CD4-positive, alpha-beta T cell treated with Interleukin-4 for 4 hours (primary cell): ENCODE data around the gene SLC1A3.

ENCODE experiments used
- DNase-seq: peaks from one replicate; pipeline ENCODE4 v3.0.0-alpha.2; 2020

Gene SLC1A3

DNA sequence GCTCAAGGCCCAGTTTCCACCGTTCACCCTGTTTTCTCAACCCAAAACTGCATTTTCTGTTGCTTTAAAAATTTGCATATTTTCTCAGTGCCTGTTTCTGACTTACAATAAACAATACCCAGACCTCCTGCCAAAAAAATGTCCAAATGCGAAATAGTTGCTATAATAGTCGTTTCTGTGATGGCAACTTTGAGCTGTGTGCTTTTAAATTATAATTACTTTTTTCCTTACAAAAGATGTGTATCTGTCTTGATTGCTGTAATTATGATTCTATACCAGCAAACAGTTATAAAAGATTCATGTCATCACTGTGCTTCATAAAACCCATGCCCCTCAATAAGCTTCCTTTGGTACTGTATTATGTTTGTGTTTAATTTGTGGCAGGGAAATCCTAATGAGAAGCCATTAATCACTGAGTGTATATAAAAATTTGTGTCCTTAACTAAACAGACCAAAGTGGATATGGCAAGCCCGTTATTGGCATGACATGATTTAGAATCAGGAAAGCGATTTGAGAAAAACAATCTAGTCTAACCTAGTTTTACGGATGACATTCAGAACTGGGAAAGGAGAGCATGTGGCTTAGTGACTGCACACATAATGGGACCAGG is 5.4 kb upstream of the SLC1A3 start:
- DNase-seq: no peak

GRCh38 chr5:36602704-36603321 is 3.6 kb upstream of the SLC1A3 start:
- DNase-seq: no peak

GRCh38 chr5:36605241-36605640 is 1.2 kb upstream of the SLC1A3 start:
- DNase-seq: no peak

DNA sequence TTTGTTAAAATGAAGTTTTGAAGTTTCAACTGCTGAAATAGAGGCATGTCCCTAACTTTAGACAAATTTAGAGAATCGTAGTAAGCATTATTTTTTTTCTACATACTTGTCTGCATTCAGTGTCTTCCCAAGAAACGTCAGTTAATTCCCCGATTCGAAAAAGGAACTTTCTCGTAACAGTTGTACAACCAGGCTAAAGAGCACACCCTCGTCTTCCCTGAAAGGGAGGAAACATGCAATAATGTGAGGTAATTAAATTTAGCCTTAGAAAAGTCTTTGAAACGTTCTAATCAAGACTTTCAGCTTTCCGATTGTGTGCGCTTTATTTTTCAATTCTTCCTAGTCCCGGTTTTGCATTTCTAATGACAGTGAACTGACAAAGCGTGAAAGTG is 374 bp upstream of the SLC1A3 start:
- no peak for DNase-seq

DNA sequence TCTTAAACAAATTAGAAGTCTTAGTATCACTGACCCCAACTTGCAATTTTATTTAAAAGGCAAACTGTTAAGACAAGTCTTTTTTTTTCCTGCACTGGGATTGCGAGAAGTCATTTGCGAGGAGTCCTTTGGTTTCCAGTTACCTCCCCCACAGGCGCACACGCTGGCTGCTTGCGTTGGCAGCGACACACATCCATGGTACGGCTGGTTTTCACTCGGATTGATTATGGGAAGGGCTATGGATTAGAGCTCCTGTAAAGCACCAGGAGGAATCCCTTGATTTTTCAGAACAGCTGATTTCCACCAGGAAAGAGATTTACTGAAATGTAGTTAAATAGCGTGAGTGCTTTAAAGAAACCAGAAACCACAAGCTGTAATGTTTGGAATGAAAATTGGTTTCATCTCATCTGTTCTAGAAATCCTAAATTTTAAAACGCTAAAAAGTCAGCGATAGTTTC is 737 bp downstream of the SLC1A3 start:
- no peak for DNase-seq

- DNase-seq: no peak
Observed at GRCh38 chr5:36607838-36608783, 1.7 kb downstream of the SLC1A3 start.

GRCh38 chr5:36610621-36611020 is 4.2 kb downstream of the SLC1A3 start:
- no peak for DNase-seq

GRCh38 chr5:36611520-36612274 is 5.3 kb downstream of the SLC1A3 start:
- DNase-seq: no peak

GRCh38 chr5:36613241-36613640 is 6.8 kb downstream of the SLC1A3 start:
- DNase-seq: no peak

GRCh38 chr5:36613771-36614656 is 7.6 kb downstream of the SLC1A3 start:
- no peak for DNase-seq

- no peak for DNase-seq
Observed at GRCh38 chr5:36614657-36615308, 8.4 kb downstream of the SLC1A3 start.

DNA sequence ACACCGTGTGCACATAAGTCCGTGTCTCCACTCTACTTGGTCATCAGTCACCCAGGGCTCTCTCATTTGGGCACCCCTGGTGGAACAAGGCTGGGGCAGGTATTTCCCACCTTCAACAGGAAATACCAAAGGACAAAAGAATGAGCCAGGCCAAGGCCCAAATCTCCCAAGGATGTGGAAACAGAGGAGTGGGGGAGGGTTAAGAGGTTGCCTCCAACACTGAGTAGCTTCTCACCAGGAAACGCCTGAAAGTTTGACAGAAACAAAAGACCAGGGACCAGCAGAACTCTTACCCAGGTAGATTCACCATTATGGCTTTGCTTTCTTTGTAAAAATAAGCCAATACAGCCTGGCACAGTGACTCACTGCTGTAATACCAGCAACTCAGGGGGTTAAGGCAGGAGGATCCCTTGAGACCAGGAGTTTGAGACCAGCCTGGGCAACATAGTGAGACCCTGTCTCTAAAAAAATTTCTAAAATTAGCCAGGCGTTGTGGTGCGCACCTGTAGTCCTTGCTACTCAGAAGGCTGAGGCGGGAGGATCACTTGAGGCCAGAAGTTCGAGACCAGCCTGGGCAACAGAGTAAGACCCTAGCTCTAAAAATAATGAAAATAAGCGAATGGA is 12.7 kb downstream of the SLC1A3 start:
- no peak for DNase-seq

GRCh38 chr5:36621985-36622384 is 15.6 kb downstream of the SLC1A3 start:
- DNase-seq: no peak

- DNase-seq: no peak
Observed at GRCh38 chr5:36623832-36624231, 17.4 kb downstream of the SLC1A3 start.

- DNase-seq: no peak
Observed at GRCh38 chr5:36624277-36624676, 17.9 kb downstream of the SLC1A3 start.

DNA sequence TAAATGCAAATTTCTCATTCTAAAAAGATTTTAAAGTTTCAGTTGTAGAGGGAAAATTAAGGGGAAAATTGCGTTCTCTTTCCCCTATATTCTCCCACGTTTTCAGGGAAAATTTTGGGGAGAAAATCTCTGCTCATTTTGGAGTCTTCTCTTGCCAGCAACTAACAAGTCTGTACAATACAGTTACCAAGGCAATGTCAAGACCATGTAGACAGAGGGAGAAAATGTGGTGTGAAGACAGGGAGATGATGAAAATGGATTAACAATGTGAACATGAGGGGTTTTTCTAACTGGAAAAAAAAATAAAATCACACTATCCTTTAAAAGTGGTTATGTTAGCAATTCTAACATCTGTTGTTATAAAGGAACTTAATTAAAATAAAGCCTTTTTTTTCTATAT is 22.3 kb downstream of the SLC1A3 start:
- no peak for DNase-seq

DNA sequence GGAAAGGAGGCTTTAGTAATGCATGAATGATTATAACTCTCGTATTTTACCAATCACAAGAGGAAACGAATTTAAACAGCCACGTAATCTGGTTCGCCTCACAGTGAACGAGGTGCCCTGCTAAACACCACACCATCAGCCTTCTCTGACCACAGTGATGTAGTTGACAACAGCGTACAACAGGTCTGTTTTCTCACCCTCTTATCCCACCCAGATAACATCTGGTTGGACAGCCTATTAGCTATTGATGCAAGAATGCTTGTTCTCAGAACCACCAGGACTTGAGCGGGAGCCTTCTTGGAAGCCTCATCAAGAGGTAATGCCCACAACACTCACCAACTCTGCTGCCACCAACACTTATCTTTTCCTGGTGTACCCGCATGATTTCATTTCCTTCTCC is 23.3 kb downstream of the SLC1A3 start:
- DNase-seq: no peak

DNA sequence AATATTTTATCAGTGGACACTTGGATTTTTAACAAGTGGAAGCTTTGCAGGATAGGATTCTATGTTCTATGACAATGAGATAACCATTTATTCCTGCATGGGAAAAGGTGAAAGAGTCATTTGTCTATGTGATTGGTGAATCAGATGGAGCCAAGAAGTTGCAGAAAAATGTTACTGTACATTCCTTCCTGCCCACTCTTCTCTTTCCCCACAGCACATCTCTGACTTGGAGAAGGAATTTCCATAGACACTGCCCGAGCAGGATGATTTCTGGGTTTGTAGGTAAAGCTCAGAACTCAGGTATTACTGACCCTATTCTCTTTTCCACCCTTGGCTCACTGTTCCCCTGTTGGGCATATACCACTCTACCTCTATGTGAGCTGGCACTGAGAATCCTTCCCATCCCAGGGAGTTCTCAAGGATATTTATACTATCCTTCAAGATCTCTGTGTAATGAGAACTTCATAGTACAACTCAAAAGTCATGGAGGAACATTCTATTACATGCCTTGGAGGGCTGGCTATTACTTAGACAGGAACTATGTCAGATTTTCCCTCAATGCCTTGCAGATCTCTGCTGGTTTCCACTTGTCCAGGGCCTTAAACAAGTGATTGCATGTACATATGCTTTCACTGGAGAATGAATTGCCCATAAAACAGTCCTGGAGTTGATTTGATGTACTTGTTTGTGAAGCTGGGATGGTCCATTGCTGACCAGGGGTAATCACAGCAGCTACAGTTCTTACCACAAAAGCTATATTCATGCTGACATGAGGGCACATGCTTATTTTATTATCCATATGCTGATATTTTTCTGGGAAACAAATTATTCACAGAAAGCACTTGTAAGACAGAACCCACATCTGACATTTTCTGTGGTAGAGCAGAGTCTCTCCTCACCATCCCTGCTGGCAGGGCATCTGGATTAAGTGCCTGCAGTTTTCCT is 24.1 kb downstream of the SLC1A3 start:
- DNase-seq: no peak

- no peak for DNase-seq
Observed at GRCh38 chr5:36631154-36631553, 24.7 kb downstream of the SLC1A3 start.
